CD4-positive, alpha-beta T cell treated with Interleukin-1 beta for 1 hour (primary cell): ENCODE data around the gene PDPN.
"Not testable (repeated sequence)": the region's sequence is repeated elsewhere in the genome, so short reads cannot be mapped to it uniquely, and the experiment has no call there.

ENCODE experiments used
- DNase-seq, 2 donors: peaks; one replicate each; pipeline ENCODE4 v3.0.0-alpha.2; 2020 to 2022

The PDPN gene, protein sequence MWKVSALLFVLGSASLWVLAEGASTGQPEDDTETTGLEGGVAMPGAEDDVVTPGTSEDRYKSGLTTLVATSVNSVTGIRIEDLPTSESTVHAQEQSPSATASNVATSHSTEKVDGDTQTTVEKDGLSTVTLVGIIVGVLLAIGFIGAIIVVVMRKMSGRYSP

GRCh38 chr1:13583595-13583965, at the start of gene PDPN:
TSS of gene PDPN (plus strand) at chr1:13583832. CDS start at chr1:13584034, 202 bp downstream.
- DNase-seq: no peak

- no peak for DNase-seq
These were observed 48.4 kb upstream of the PDPN start for GRCh38 chr1:13535227-13535626.

GRCh38 chr1:13536571-13536970, 47.1 kb upstream of the PDPN start:
- DNase-seq: no peak

DNA sequence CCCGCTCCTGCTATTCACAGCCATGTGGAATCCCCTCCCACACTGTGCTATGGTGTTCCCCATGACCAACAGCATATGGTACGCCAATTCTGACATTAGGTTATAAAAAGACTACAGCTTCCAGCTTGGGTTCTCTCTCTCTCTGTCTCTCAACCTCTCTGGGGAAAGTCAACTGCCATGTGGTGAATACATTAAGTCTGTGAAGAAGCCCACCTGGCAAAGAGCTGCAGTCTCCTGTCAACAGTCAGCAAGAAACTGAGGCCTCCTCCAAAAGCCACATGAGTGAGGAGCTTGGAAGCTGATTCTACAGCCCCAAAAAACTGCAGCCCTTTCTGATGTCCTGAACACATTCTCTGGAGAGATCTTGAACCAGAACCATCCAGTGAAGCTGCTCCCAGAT, 44.8 kb upstream of the PDPN start:
- no peak for DNase-seq

- DNase-seq: no peak
These were observed 43.9 kb upstream of the PDPN start for GRCh38 chr1:13539683-13540082.

DNA sequence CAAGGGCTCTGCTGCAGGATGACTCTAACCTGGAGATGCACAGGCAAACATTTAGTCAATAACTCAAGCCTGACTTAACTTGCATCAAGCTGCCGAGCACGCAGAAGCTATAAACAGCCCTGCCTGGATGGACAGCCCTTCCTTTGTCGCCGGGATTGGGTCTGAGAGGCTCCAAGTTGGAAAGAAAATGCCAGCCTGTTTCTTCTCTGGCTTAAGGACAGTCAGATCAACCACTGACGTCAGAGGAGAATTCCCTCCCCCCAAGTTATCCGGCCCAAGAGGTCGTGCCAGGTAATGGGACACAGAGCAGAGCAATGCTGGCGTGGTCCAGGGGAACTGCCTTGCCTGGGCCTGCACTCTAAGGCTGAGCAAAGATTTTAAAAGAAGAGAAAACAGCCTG, 42.8 kb upstream of the PDPN start:
- no peak for DNase-seq

- DNase-seq: no peak
These were observed 42.0 kb upstream of the PDPN start for GRCh38 chr1:13541435-13542215.

DNA sequence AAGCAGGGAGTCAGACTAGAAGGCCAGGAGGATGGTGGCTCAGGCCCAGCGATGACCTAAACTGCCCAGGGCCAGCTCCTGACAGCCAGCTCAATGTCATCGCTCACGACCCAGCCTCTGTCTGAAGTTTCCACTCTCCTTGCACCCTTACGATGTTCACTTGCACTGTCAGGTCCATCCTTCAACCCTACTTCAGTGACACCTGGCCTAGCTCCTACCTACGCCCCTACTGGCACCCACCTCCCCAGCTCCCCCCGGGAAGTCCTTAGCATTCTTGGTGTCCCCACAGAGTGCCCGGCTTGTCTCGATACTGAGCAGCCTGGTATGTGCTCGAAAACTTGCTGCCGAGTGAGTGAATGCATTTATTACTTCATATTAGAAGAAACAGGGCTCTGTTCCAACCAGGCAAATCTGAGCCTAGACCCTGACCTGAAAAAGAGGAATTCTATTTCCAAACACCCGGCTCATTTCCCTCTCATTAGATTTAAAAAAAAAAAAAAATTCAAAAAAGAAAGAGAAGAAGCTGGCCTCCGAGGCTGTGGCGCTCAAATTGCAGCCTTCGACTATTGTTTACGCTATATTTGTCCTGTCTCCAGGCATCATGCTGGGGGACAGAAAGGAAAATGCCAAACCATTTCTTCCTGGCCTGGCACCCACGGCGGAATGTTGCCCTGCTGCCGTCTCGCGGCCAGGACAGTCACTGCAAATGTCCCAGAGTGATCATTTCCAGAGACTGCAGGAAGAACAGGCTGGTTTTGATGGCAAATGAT, 40.0 kb upstream of the PDPN start:
- DNase-seq: no peak

DNA sequence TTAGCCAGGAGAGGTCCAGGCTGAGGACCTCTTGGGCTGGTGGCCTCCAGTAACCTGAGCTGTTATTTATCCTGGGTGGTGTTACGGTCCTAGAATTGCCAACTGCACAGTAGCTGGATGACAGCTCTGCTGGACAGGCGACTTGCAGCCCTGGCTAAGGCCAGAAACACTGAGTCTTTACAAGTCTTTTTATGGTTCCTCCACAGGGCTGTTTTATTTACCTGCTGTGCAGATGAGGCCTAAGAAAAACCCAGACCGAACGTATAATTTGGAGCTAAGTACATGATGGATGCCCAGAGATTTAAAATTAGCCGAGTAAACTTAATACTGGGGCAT, 39.4 kb upstream of the PDPN start:
- no peak for DNase-seq

- no peak for DNase-seq
These were observed 36.8 kb upstream of the PDPN start for GRCh38 chr1:13546791-13547190.

GRCh38 chr1:13548281-13548680, 35.4 kb upstream of the PDPN start:
- no peak for DNase-seq

DNA sequence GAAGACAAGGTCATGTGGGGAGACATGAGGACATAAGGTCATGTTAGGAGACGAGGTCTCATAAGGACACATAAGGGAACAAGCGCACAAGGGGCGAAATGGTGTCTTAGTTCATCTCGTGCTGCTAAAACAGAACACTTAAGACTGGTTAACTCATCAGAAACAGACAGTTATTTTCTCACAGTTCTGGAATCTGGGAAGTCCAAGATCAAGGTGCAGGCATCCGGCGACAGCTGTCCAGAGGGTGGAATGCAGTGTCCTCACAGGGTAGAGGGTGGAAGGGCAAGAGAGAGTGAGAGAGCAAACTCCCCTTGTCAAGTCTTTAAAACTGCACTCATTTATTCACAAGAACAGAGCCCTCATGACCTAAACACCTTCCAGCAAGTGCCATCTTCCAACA, 34.6 kb upstream of the PDPN start:
- no peak for DNase-seq

GRCh38 chr1:13549521-13549920, 34.1 kb upstream of the PDPN start:
- DNase-seq: no peak

- no peak for DNase-seq
These were observed 33.0 kb upstream of the PDPN start for GRCh38 chr1:13550663-13551062.

DNA sequence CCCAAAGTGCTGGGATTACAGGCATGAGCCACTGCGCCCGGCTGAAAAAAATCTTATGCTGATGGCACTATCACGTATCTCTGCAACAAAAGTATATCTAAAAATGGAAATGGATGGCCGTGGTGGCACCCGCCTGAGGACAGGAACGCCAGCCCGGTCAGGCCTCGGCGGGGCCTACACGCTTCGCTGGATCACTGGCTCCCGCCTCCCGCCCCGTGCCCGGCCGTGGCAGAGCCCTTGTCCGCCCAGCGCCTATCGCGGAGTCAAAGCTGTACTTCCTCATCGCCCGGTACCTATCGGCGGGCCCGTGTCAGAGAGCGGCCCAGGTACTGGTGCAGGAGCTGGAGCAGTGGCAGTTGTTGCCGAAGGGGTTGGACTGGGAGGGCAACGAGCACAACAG, 28.8 kb upstream of the PDPN start:
- no peak for DNase-seq

GRCh38 chr1:13556224-13556764, 27.3 kb upstream of the PDPN start:
- DNase-seq: no peak

DNA sequence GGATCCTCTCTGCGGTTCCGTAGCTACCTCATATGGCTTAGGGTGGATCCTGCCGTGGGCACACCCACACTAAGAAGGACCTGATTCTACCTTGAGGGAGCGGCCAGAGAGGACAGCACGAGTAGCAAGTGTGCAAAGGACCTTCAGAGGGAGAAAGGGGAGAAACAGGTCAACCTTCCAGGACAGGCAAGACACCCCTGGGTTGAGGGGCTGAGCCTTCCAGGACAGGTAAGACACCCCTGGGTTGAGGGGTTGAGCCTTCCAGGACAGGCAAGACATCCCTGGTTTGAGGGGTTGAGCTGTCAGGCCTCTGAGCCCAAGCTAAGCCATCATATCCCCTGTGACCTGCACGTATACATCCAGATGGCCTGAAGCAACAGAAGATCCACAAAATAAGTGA, 23.1 kb upstream of the PDPN start:
- no peak for DNase-seq

- not testable (repeated sequence) for DNase-seq
These were observed 20.7 kb upstream of the PDPN start for GRCh38 chr1:13562981-13563380.

- DNase-seq: no peak
These were observed 19.6 kb upstream of the PDPN start for GRCh38 chr1:13564073-13564472.

GRCh38 chr1:13570435-13570834, 13.2 kb upstream of the PDPN start:
- DNase-seq: not testable (repeated sequence)

DNA sequence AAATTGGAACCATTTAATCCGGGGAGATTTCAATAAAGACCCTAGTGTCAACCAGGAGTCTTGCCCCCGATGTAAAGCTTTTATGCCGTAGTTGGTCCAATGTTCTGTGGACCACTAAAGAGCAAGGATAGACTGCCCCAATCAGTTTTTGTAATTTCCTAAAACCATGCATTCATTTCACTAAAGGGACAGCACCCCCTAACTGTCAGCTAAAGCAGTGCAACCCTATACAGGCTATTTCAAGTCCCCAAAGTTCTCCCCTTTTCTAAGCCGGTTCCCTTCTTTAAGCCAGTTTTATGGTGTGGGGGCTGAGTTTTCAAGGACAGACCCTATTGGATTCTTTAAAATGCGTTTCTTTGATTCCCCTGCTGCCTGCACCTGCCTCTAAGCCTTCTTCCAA, 12.7 kb upstream of the PDPN start:
- DNase-seq: no peak

GRCh38 chr1:13573586-13573985, 10.0 kb upstream of the PDPN start:
- no peak for DNase-seq

- DNase-seq: no peak
These were observed 6.7 kb upstream of the PDPN start for GRCh38 chr1:13576926-13577325.

DNA sequence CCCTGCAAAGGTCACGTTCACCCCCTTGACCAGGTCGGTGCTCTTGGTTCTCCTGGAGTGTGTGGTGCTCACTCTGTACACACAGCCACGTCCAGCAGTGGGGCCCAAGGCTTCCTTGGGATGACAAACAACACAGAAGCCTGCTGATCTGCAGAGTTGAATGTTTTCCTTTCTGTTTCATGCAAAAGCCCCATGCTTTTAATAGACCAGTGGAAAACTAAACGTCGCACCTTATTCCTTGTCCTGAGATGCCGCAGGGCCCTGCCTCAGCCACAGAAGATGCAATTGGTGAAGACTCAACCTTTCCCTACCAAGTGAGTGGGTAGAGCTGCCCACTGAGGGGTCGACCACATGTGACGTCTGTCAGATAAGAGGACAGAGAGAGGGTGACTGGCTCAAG, 5.8 kb upstream of the PDPN start:
- no peak for DNase-seq
